ENCODE data around the gene SLC15A1.

The SLC15A1 gene

GRCh38 chr13:98752467-98753290, at the start of gene SLC15A1:
Gene SLC15A1 (minus strand): TSS chr13:98752672. CDS start chr13:98752598, 74 bp downstream.
- no peak for DNase-seq (ENCODE audit: low spot score)

GRCh38 chr13:98801626-98802418, 49.4 kb upstream of the SLC15A1 start:
- DNase-seq (ENCODE audit: low spot score): no peak

- no peak for DNase-seq (ENCODE audit: low spot score)
Observed at GRCh38 chr13:98800078-98800477, 47.6 kb upstream of the SLC15A1 start.

DNA sequence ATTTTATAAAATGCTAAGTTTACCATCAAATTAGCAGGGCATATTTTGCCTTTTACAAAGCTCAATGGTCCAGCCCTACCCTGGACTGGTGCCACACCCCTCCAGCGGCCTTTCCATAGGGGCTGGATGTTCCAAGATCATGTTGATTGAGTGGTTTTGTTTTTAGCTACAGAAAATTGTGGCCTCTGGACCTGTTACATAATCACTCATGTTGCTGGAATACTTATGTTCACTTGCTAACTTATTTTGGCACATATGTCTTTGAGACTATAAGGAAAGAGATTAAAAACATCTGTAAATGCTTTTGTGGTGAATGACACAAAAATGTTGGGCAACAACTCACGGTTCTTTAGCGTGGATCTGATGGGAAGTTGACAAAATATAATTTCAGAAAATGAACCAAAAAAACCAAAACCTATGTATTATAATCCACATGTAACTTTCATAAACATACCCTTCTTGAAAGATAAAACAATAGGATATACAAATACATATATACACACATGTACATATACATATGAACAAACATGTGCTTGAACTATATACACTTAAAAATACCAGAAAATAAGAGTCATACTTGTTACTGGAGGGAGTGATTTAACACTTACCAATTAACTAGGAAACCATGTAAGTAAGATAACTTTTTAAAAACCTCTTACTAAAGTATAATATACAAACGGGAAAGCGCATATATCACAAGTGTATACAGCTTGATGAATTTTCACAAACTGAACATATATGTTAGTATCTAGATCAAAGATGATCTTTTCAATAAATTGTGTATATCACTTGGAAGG, 46.6 kb upstream of the SLC15A1 start:
- DNase-seq (ENCODE audit: low spot score): peak; percentile 60

DNA sequence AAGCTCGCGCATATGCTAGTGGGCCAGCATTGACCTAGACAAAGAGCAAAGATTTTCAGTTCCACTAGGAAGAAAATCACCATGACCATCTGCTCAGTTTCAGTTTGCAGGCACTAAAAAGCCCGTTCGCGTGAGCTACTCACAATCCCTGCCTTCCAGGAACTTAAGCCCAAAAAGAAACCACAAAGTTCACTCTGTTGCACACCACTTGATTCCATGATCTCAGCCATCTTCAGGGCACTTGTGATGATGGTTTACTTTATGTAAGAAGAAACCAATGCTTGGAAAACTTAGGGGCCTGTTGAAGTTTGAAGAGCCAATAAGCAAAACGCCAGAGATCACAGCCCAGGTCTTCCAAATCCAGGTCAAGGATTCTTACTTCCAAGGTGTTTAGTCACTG, 45.0 kb upstream of the SLC15A1 start:
- DNase-seq (ENCODE audit: low spot score): no peak

GRCh38 chr13:98796798-98797197, 44.3 kb upstream of the SLC15A1 start:
- DNase-seq (ENCODE audit: low spot score): no peak

- DNase-seq (ENCODE audit: low spot score): no peak
Observed at GRCh38 chr13:98796191-98796590, 43.7 kb upstream of the SLC15A1 start.

DNA sequence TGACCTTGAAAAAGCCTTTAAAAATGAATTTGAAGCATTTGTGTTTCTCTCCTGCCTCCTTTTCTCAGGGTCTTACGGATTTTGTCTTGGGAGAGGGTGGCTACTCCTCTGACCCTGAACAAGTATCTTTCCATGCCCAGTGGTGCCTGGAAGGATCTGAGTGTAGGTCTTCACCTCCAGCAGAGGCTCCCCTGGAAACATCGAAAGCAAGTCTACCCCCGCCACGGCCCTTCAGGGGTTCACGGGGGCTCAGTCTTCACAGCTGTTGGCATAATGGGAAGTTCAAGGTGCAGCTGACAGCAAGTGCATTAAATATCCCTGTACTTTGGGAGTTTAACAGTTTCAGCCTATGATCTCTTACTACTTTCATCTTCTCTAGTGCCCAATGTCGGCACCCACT, 42.7 kb upstream of the SLC15A1 start:
- DNase-seq (ENCODE audit: low spot score): no peak

GRCh38 chr13:98794498-98794897, 42.0 kb upstream of the SLC15A1 start:
- no peak for DNase-seq (ENCODE audit: low spot score)

DNA sequence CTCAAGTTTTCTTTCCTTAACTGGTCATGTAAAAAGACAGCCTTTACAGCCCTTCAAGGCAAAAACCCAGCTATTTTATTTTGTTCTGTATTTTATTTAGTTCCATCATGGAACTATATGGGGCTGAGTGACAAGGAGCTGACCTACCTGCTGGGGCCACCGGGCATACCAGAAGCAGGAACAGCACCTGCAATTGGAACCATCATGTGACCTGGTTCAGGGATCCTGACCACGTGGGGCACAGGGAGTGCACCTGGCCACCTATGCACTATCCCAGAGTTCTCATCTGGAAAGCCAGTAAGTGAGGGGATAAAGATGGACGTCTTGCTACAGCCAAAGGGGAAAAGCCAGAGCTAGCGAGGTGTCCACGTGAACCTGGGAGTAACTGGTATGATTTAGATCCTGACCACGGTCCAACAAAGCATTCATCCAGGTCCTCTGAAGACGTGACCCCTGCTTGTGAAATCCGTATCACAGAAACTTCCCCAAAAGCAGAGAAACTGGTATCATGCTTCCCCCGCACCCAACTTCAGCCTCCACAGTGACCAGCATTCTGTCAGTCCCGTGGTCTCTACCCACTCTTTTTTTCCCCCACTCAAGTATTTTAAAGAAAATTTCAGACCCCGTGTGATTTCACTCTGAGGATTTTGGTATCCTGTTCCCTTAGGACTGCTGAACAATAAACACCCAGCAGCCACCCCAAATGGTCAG, 40.5 kb upstream of the SLC15A1 start:
- no peak for DNase-seq (ENCODE audit: low spot score)

DNA sequence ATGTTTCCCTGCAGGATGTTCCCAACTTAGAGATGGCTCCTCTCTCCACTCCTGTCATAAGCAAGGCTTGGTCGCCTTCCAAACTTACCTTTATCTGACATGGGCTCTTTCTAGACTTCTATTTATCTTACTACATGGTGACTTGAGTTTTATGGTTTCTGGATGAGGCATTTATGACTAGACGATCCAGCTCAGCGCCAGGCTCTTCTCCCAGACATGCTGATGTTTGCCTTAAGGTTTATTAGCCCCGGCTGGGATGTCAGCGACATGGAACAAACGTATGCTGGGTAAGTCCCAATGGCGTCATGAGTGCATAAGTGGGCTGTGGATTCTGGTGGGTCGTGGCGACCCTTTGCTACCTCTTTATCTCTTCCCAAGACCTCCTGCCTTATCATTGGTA, 39.8 kb upstream of the SLC15A1 start:
- DNase-seq (ENCODE audit: low spot score): no peak

DNA sequence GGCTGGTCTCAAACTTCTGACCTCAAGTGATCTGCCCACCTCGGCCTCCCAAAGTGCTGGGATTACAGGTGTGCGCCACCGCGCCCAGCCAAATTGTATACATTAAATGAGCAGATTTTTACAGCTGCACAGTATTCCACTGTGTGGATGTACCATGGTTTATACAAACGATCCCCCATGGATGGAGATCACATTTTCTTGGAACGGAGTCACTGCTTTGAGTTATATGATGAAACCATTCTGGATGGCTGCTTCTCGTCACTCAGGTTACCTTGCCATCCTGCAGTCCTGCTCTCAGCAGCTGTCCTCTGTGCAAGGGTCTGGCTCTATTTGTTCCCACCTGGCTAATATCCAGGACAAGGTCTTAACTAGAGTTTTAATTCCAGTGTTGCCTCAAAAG, 39.1 kb upstream of the SLC15A1 start:
- DNase-seq (ENCODE audit: low spot score): no peak

- DNase-seq (ENCODE audit: low spot score): no peak
Observed at GRCh38 chr13:98787996-98788395, 35.5 kb upstream of the SLC15A1 start.

DNA sequence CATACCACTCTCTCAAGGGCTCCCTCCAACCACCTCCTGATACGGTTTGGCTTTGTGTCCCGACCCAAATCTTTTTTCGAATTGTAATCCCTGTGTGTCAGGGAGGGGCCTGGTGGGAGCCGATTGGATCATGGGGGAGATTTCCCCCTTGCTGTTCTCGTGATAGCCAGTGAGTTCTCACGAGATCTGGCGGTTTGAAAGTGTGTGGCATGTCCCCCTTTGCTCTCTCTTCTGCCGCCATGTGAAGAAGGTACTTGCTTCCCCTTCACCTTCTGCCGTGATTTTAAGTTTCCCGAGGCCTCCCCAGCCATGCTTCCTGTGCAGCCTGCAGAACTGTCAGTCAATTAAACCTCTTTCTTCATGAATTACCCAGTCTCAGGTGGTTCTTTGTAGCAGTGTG, 34.7 kb upstream of the SLC15A1 start:
- DNase-seq (ENCODE audit: low spot score): no peak

- no peak for DNase-seq (ENCODE audit: low spot score)
Observed at GRCh38 chr13:98786023-98786422, 33.6 kb upstream of the SLC15A1 start.

GRCh38 chr13:98785405-98785804, 32.9 kb upstream of the SLC15A1 start:
- DNase-seq (ENCODE audit: low spot score): no peak

DNA sequence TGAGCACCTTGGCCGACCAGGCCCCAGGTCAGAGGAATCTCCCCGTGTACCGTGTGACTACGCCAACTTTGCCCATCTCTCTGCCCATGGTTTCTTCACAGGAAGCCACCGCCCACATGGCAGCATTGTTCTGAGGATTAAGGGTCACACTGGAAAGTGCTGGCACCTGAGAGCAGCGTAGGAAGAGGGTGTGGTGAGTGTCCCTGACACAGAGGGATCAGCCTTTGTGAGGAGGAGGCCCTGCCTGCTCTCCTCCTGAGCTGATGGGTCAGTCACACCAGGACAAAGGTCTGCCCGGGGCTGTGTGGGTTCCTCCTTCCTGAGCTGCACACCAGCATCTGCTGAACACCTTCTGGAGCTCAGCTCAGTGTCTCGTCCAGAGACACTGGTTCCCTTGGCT, 32.2 kb upstream of the SLC15A1 start:
- no peak for DNase-seq (ENCODE audit: low spot score)

DNA sequence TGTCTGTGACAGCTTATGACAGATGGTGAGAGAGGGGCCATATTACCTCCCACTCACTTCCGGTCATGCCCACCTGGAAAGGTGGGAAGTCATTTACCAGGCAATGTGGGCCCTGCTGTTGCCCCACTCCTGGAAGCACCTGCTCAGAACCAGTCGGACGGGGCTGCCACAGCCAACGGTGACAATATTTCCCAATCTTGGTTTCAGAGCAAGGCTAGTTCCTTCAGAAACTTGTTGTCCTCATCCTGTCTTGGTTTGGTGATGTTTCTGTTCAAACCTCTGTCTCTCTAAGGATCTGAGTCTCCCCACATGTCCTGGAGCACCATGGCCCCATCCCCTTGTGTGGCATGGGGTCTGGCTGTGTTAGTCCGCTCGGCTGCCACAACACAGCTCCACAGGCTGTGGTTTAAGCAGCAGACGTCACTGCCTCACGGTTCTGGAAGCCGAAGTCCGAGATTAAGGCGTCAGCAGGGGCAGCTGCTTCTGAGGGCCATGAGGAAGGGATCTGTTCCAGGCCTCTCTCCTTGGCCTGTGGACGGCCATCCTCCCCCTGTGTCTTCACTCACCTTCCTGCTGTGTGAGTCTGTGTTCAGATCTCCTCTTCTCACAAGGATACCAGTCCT, 31.5 kb upstream of the SLC15A1 start:
- DNase-seq (ENCODE audit: low spot score): no peak

GRCh38 chr13:98782654-98783053, 30.2 kb upstream of the SLC15A1 start:
- DNase-seq (ENCODE audit: low spot score): no peak

- DNase-seq (ENCODE audit: low spot score): no peak
Observed at GRCh38 chr13:98781905-98782304, 29.4 kb upstream of the SLC15A1 start.

DNA sequence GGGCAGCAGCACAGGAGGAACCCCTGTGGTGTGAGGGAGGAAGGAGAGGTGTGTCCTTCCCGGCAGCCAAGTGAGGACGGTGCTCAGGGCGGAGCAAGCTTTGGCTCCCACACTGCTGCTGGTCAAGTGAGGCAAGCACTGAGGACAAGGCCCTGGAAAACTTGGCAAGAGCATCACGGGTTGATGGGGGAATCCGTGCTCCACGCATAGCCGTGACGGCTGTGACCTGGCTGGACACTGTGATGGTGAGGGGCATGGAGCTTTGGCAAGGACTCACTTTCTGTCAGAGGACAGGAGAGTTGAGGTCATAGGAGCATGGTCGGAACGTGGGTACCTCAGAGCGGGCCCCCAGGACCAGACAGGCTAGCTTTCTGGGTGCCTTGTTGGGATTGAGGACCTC, 29.0 kb upstream of the SLC15A1 start:
- no peak for DNase-seq (ENCODE audit: low spot score)
